Gastrocnemius medialis (tissue), 4 donors: ENCODE measurements around the gene CLSTN1.

Experiments used
- CTCF ChIP-seq, 5 experiments: fragments of 450-650 bp in 3 of 5; fragments of 200-600 bp in 2 of 5; sonication (generic) in 2 of 5; IDR thresholded peaks in 4 of 5; conservative IDR thresholded peaks in 1 of 5; 1 replicate in 4 of 5; 2 replicates in 1 of 5; pipeline ENCODE4 v1.5.1; 2016 to 2019; ENCODE audit warnings: antibody characterized with exemption in 5 of 5, mild to moderate bottlenecking in 3 of 5, moderate library complexity in 3 of 5
- POLR2A ChIP-seq, 2 donors: fragments of 450-650 bp; IDR thresholded peaks; one replicate each; pipeline ENCODE4 v1.6.1; 2017; ENCODE audit warnings: antibody characterized with exemption in 2 of 2, mild to moderate bottlenecking in 2 of 2, moderate library complexity in 2 of 2

- no peak for TF ChIP-seq CTCF (IDR thresholded peaks at IDR 0.05 in 4 of 5, conservative IDR thresholded peaks at IDR 0.05 in 1 of 5)
- no peak for TF ChIP-seq POLR2A (IDR thresholded peaks at IDR 0.05)
Measured at GRCh38 chr1:9826616-9827015, 2.9 kb upstream of the CLSTN1 start.
